Measurements from ENCODE around the gene TUBA4B. TPM values are rescaled to one million over a fixed set of nuclear protein-coding genes. Genes with fewer than 3 reads are reported as not detected.
A peak's percentile ranks its signal among the peaks of the same experiment; 100 is the strongest.

Gene TUBA4B
- total RNA-seq, 3 donors from 2014 or later: not detected

- peaks cover 26% of the 10 kb centered on the region for H3K4me1 ChIP-seq (ENCODE audit: low read depth)
- intact Hi-C loops (cut with DNase I, micrococcal nuclease): no loop called here
- ATAC-seq: no peak
- no peak overlapping the region for H3K4me3 ChIP-seq
- TF ChIP-seq CTCF (IDR thresholded peaks at IDR 0.05): no peak
- no peaks in the 10 kb centered on the region for H3K9me3 ChIP-seq
- DNase-seq: no peak
- peaks cover 10% of the 10 kb centered on the region for H3K36me3 ChIP-seq (ENCODE audit: low read depth)
These were observed 32.2 kb upstream of the TUBA4B start for GRCh38 chr2:219220652-219221402.

- no peaks in the 10 kb centered on the region for H3K9me3 ChIP-seq
- peaks cover 26% of the 10 kb centered on the region for H3K4me1 ChIP-seq (ENCODE audit: low read depth)
- intact Hi-C loops (cut with DNase I, micrococcal nuclease): no loop called here
- ATAC-seq (no peak), DNase-seq (no peak)
- no peak for TF ChIP-seq CTCF (IDR thresholded peaks at IDR 0.05)
- peaks cover 10% of the 10 kb centered on the region for H3K36me3 ChIP-seq (ENCODE audit: low read depth)
- no peak overlapping the region for H3K4me3 ChIP-seq
These were observed 31.0 kb upstream of the TUBA4B start for GRCh38 chr2:219221957-219222518.

GRCh38 chr2:219223831-219224610, 29.0 kb upstream of the TUBA4B start:
- intact Hi-C loops (cut with DNase I, micrococcal nuclease): no loop called here
- H3K9me3 ChIP-seq: no peaks in the 10 kb centered on the region
- ATAC-seq (no peak), DNase-seq (no peak)
- H3K4me1 ChIP-seq (ENCODE audit: low read depth): peaks cover 14% of the 10 kb centered on the region
- no peak for TF ChIP-seq CTCF (IDR thresholded peaks at IDR 0.05)
- H3K4me3 ChIP-seq: no peak overlapping the region
- peaks cover 10% of the 10 kb centered on the region for H3K36me3 ChIP-seq (ENCODE audit: low read depth)

GRCh38 chr2:219225350-219225749, 27.7 kb upstream of the TUBA4B start:
- DNase-seq (no peak), ATAC-seq (no peak)
- peaks cover 9% of the 10 kb centered on the region for H3K4me1 ChIP-seq (ENCODE audit: low read depth)
- TF ChIP-seq CTCF (IDR thresholded peaks at IDR 0.05): no peak
- H3K36me3 ChIP-seq (ENCODE audit: low read depth): peaks cover 10% of the 10 kb centered on the region
- intact Hi-C loops (cut with DNase I, micrococcal nuclease): no loop called here
- H3K4me3 ChIP-seq: no peak overlapping the region
- H3K9me3 ChIP-seq: no peaks in the 10 kb centered on the region

- TF ChIP-seq CTCF (IDR thresholded peaks at IDR 0.05): no peak
- Histone ChIP-seq H3K36me3 (ENCODE audit: low read depth) (peaks cover 8% of the 10 kb centered on the region), H3K9me3 (no peaks in the 10 kb centered on the region), H3K4me1 (ENCODE audit: low read depth) (peaks cover 20% of the 10 kb centered on the region), H3K4me3 (peak overlapping the region; percentile 46)
- ATAC-seq (no peak), DNase-seq (peak in 1 of 3 donors; percentile 32)
- intact Hi-C loops (cut with DNase I, micrococcal nuclease): no loop called here
These were observed 24.8 kb upstream of the TUBA4B start for GRCh38 chr2:219228041-219228910.
